ENCODE results near the gene KAZN. TPM values are rescaled to one million over a fixed set of nuclear protein-coding genes. Genes with fewer than 3 reads are reported as not detected.

Gene KAZN
- total and polyA plus RNA-seq, 2 donors, result 7.2 to 8.4 TPM

GRCh38 chr1:15055736-15056415 lies 457.4 kb downstream of the KAZN start:
- Histone ChIP-seq H3K4me3 (ENCODE audit: low read depth, low read length) (no peak overlapping the region), H3K27ac (ENCODE audit: low read depth) (no peak overlapping the region), H3K4me1 (ENCODE audit: insufficient read depth) (no peaks in the 10 kb centered on the region), H3K36me3 (ENCODE audit: insufficient read depth) (peaks cover 2% of the 10 kb centered on the region)
- 98% methylated on average over 29 of the region's 29 CpGs for WGBS
- no peak for DNase-seq (ENCODE audit: extremely low spot score)

- WGBS, result 95% methylated on average over 4 of the region's 4 CpGs
- H3K4me1 ChIP-seq (ENCODE audit: insufficient read depth), result no peaks in the 10 kb centered on the region
- H3K27ac ChIP-seq (ENCODE audit: low read depth), result no peak overlapping the region
- H3K36me3 ChIP-seq (ENCODE audit: insufficient read depth), result peaks cover 2% of the 10 kb centered on the region
- H3K4me3 ChIP-seq (ENCODE audit: low read depth, low read length), result no peak overlapping the region
- no peak for DNase-seq (ENCODE audit: extremely low spot score)
These were observed 458.2 kb downstream of the KAZN start for GRCh38 chr1:15056515-15057285.

- Histone ChIP-seq H3K27ac (ENCODE audit: low read depth) (no peak overlapping the region), H3K36me3 (ENCODE audit: insufficient read depth) (peaks cover 2% of the 10 kb centered on the region), H3K4me3 (ENCODE audit: low read depth, low read length) (no peak overlapping the region), H3K4me1 (ENCODE audit: insufficient read depth) (no peaks in the 10 kb centered on the region)
- 87% methylated on average over 5 of the region's 5 CpGs for WGBS
- DNase-seq (ENCODE audit: extremely low spot score), result no peak
These were observed 459.3 kb downstream of the KAZN start for GRCh38 chr1:15057834-15058233.

- Histone ChIP-seq H3K4me1 (ENCODE audit: insufficient read depth) (no peaks in the 10 kb centered on the region), H3K36me3 (ENCODE audit: insufficient read depth) (peaks cover 2% of the 10 kb centered on the region), H3K27ac (ENCODE audit: low read depth) (no peak overlapping the region), H3K4me3 (ENCODE audit: low read depth, low read length) (no peak overlapping the region)
- 94% methylated on average over 2 of the region's 2 CpGs for WGBS
- DNase-seq (ENCODE audit: extremely low spot score), result no peak
These were observed 459.8 kb downstream of the KAZN start for GRCh38 chr1:15058261-15058660.

GRCh38 chr1:15060104-15060503 lies 461.6 kb downstream of the KAZN start:
- Histone ChIP-seq H3K4me1 (ENCODE audit: insufficient read depth) (no peaks in the 10 kb centered on the region), H3K4me3 (ENCODE audit: low read depth, low read length) (no peak overlapping the region), H3K27ac (ENCODE audit: low read depth) (no peak overlapping the region), H3K36me3 (ENCODE audit: insufficient read depth) (peaks cover 2% of the 10 kb centered on the region)
- no peak for DNase-seq (ENCODE audit: extremely low spot score)
- WGBS, result 91% methylated on average over 25 of the region's 25 CpGs

GRCh38 chr1:15062479-15063099 lies 464.1 kb downstream of the KAZN start:
- no peak for DNase-seq (ENCODE audit: extremely low spot score)
- 93% methylated on average over 6 of the region's 6 CpGs for WGBS
- Histone ChIP-seq H3K4me1 (ENCODE audit: insufficient read depth) (no peaks in the 10 kb centered on the region), H3K27ac (ENCODE audit: low read depth) (no peak overlapping the region), H3K4me3 (ENCODE audit: low read depth, low read length) (no peak overlapping the region), H3K36me3 (ENCODE audit: insufficient read depth) (no peaks in the 10 kb centered on the region)

GRCh38 chr1:15063346-15063745 lies 464.9 kb downstream of the KAZN start:
- H3K27ac ChIP-seq (ENCODE audit: low read depth), result no peak overlapping the region

GRCh38 chr1:15063783-15064182 lies 465.3 kb downstream of the KAZN start:
- WGBS, result 95% methylated on average over 7 of the region's 7 CpGs
- no peak for DNase-seq (ENCODE audit: extremely low spot score)
- no peak overlapping the region for H3K27ac ChIP-seq (ENCODE audit: low read depth)
- H3K4me3 ChIP-seq (ENCODE audit: low read depth, low read length), result no peak overlapping the region
- H3K36me3 ChIP-seq (ENCODE audit: insufficient read depth), result no peaks in the 10 kb centered on the region
- no peaks in the 10 kb centered on the region for H3K4me1 ChIP-seq (ENCODE audit: insufficient read depth)

More at GRCh38 chr1:15063346-15063745, 464.9 kb downstream of the KAZN start:
- Histone ChIP-seq H3K36me3 (ENCODE audit: insufficient read depth) (no peaks in the 10 kb centered on the region), H3K4me1 (ENCODE audit: insufficient read depth) (no peaks in the 10 kb centered on the region), H3K4me3 (ENCODE audit: low read depth, low read length) (no peak overlapping the region)
- no peak for DNase-seq (ENCODE audit: extremely low spot score)
- WGBS, result 95% methylated on average over 7 of the region's 7 CpGs

GRCh38 chr1:15064217-15064929 lies 465.9 kb downstream of the KAZN start:
- no peaks in the 10 kb centered on the region for H3K36me3 ChIP-seq (ENCODE audit: insufficient read depth)
- no peak for DNase-seq (ENCODE audit: extremely low spot score)
- no peak overlapping the region for H3K27ac ChIP-seq (ENCODE audit: low read depth)
- H3K4me3 ChIP-seq (ENCODE audit: low read depth, low read length), result no peak overlapping the region
- no peaks in the 10 kb centered on the region for H3K4me1 ChIP-seq (ENCODE audit: insufficient read depth)
- WGBS, result 91% methylated on average over 15 of the region's 15 CpGs

- H3K36me3 ChIP-seq (ENCODE audit: insufficient read depth), result no peaks in the 10 kb centered on the region
- WGBS, result 89% methylated on average over 7 of the region's 7 CpGs
- no peak overlapping the region for H3K27ac ChIP-seq (ENCODE audit: low read depth)
- no peak for DNase-seq (ENCODE audit: extremely low spot score)
- H3K4me1 ChIP-seq (ENCODE audit: insufficient read depth), result no peaks in the 10 kb centered on the region
- H3K4me3 ChIP-seq (ENCODE audit: low read depth, low read length), result no peak overlapping the region
These were observed 466.8 kb downstream of the KAZN start for GRCh38 chr1:15065291-15065690.

GRCh38 chr1:15065736-15066135 lies 467.3 kb downstream of the KAZN start:
- no peak for DNase-seq (ENCODE audit: extremely low spot score)
- Histone ChIP-seq H3K27ac (ENCODE audit: low read depth) (no peak overlapping the region), H3K36me3 (ENCODE audit: insufficient read depth) (no peaks in the 10 kb centered on the region), H3K4me3 (ENCODE audit: low read depth, low read length) (no peak overlapping the region), H3K4me1 (ENCODE audit: insufficient read depth) (no peaks in the 10 kb centered on the region)
- 95% methylated on average over 30 of the region's 30 CpGs for WGBS

GRCh38 chr1:15066191-15066590 lies 467.7 kb downstream of the KAZN start:
- Histone ChIP-seq H3K4me1 (ENCODE audit: insufficient read depth) (no peaks in the 10 kb centered on the region), H3K27ac (ENCODE audit: low read depth) (no peak overlapping the region), H3K4me3 (ENCODE audit: low read depth, low read length) (no peak overlapping the region), H3K36me3 (ENCODE audit: insufficient read depth) (no peaks in the 10 kb centered on the region)
- 71% methylated on average over 15 of the region's 15 CpGs for WGBS
- no peak for DNase-seq (ENCODE audit: extremely low spot score)

GRCh38 chr1:15067148-15067547 lies 468.7 kb downstream of the KAZN start:
- WGBS, result 92% methylated on average over 4 of the region's 4 CpGs
- H3K4me1 ChIP-seq (ENCODE audit: insufficient read depth), result no peaks in the 10 kb centered on the region
- no peaks in the 10 kb centered on the region for H3K36me3 ChIP-seq (ENCODE audit: insufficient read depth)
- H3K27ac ChIP-seq (ENCODE audit: low read depth), result no peak overlapping the region
- H3K4me3 ChIP-seq (ENCODE audit: low read depth, low read length), result no peak overlapping the region
- no peak for DNase-seq (ENCODE audit: extremely low spot score)
